HepG2 (cell line): Measurements from ENCODE around the gene CPNE2.

Source experiments
- GATAD2A ChIP-seq: IDR thresholded peaks from 2 replicates; pipeline ENCODE4 v1.6.1; 2016
- RFX5 ChIP-seq: IDR thresholded peaks from 2 replicates; pipeline ENCODE4 v1.6.1; 2011; ENCODE audit warnings: low read depth, low read length, improper control_type of control experiment
- TOE1 ChIP-seq: sonication (generic); formaldehyde crosslinking; IDR thresholded peaks from 2 replicates; pipeline ENCODE4 v1.4.0; 2020; ENCODE audit warnings: mild to moderate bottlenecking, missing genetic modification reagents
- YEATS4 ChIP-seq: sonication (generic); formaldehyde crosslinking; IDR thresholded peaks from 2 replicates; pipeline ENCODE4 v1.4.0; 2020; ENCODE audit warnings: missing genetic modification reagents, borderline replicate concordance

DNA sequence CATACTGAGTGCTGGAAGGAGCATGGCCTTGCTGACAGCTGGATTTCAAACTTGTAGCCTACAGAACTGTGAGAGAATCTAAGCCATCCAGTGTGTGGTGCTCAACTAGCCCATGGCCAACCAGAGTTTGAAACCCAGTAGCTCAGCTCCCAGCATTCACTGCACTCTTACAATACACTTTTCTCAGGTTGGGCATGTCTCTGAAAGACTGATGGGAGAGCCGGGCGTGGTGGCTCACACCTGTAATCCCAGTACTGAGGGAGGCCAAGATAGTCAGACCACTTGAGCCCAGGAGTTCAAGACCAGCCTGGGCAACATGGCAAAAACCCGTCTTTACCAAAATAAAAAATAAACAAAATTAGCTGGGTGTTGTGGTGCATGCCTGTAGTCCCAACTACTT is 3.8 kb downstream of the CPNE2 start:
- TF ChIP-seq GATAD2A (CRISPR knock-in tag) (no peak), YEATS4 (CRISPR knock-in tag) (no peak), RFX5 (no peak), TOE1 (no peak)
